RKO (cell line): ENCODE results near the gene RABGAP1L.
"Not testable (repeated sequence)": the region's sequence is repeated elsewhere in the genome, so short reads cannot be mapped to it uniquely, and the experiment has no call there.

Experiments used
- DNase-seq: peaks from one replicate; pipeline ENCODE4 v3.0.0-alpha.2; 2016; ENCODE audit warnings: low spot score

The RABGAP1L gene

GRCh38 chr1:174297351-174297750 is 138.0 kb downstream of the RABGAP1L start:
- DNase-seq = no peak

- no peak for DNase-seq
These were observed 142.2 kb downstream of the RABGAP1L start for GRCh38 chr1:174301295-174302077.

- DNase-seq = no peak
These were observed 149.3 kb downstream of the RABGAP1L start for GRCh38 chr1:174308604-174309003.

GRCh38 chr1:174309490-174309889 is 150.2 kb downstream of the RABGAP1L start:
- no peak for DNase-seq

GRCh38 chr1:174314433-174314832 is 155.1 kb downstream of the RABGAP1L start:
- no peak for DNase-seq

- DNase-seq = no peak
These were observed 155.9 kb downstream of the RABGAP1L start for GRCh38 chr1:174315239-174315638.

GRCh38 chr1:174320897-174321296 is 161.6 kb downstream of the RABGAP1L start:
- DNase-seq = not testable (repeated sequence)

- no peak for DNase-seq
These were observed 163.0 kb downstream of the RABGAP1L start for GRCh38 chr1:174322202-174322862.

- no peak for DNase-seq
These were observed 165.2 kb downstream of the RABGAP1L start for GRCh38 chr1:174324493-174324892.

GRCh38 chr1:174324939-174325338 is 165.6 kb downstream of the RABGAP1L start:
- DNase-seq = no peak

GRCh38 chr1:174326278-174326677 is 167.0 kb downstream of the RABGAP1L start:
- DNase-seq = no peak

GRCh38 chr1:174333437-174333836 is 174.1 kb downstream of the RABGAP1L start:
- DNase-seq = no peak

GRCh38 chr1:174337000-174337681 is 177.8 kb downstream of the RABGAP1L start:
- no peak for DNase-seq

- not testable (repeated sequence) for DNase-seq
These were observed 181.1 kb downstream of the RABGAP1L start for GRCh38 chr1:174340404-174340803.

GRCh38 chr1:174344162-174344561 is 184.8 kb downstream of the RABGAP1L start:
- DNase-seq = no peak

- no peak for DNase-seq
These were observed 192.8 kb downstream of the RABGAP1L start for GRCh38 chr1:174352117-174352516.

- no peak for DNase-seq
These were observed 193.7 kb downstream of the RABGAP1L start for GRCh38 chr1:174352883-174353608.

- DNase-seq = no peak
These were observed 199.0 kb downstream of the RABGAP1L start for GRCh38 chr1:174358344-174358743.

- DNase-seq = no peak
These were observed 199.6 kb downstream of the RABGAP1L start for GRCh38 chr1:174358786-174359453.

GRCh38 chr1:174359454-174359805 is 200.1 kb downstream of the RABGAP1L start:
- no peak for DNase-seq

- no peak for DNase-seq
These were observed 205.8 kb downstream of the RABGAP1L start for GRCh38 chr1:174364996-174365736.
